Psoas muscle (tissue), 8 donors: ENCODE results near the gene CDKN2AIP. TPM values are rescaled to one million over a fixed set of nuclear protein-coding genes. Genes with fewer than 3 reads are reported as not detected.

Experiments
- ATAC-seq, 4 donors: fragments of 200-7000 bp; cut with Tn5 transposase; one replicate each; pipeline ENCODE4 v1.9.1; 2020; ENCODE audit warnings: moderate library complexity in 3 of 4, mild to moderate bottlenecking in 2 of 4
- DNase-seq, 2 donors: peaks; one replicate each; pipeline ENCODE4 v3.0.0-alpha.2; 2020
- H3K27ac ChIP-seq: fragments of 200-600 bp; one replicate; pipeline ENCODE4 v1.8.0; 2022
- H3K27me3 ChIP-seq, 3 donors: fragments of 200-600 bp in 1 of 3; one replicate each; pipeline versions ENCODE4 v1.6.1 to v1.8.0; 2013 to 2022; ENCODE audit warnings: low read length in 2 of 3, mild to moderate bottlenecking in 2 of 3, moderate library complexity in 1 of 3; ENCODE audit not compliant: insufficient read depth in 3 of 3
- H3K36me3 ChIP-seq, 2 donors: fragments of 200-600 bp in 1 of 2; one replicate each; pipeline versions ENCODE4 v1.6.1 to v1.8.0; 2013 to 2022; ENCODE audit warnings: low read depth in 1 of 2, mild to moderate bottlenecking in 1 of 2, moderate library complexity in 1 of 2; ENCODE audit not compliant: insufficient read depth in 1 of 2
- H3K4me1 ChIP-seq: fragments of 200-600 bp; one replicate; pipeline ENCODE4 v1.8.0; 2022
- H3K4me3 ChIP-seq: fragments of 200-600 bp; one replicate; pipeline ENCODE4 v1.8.0; 2022; ENCODE audit warnings: mild to moderate bottlenecking
- H3K9me3 ChIP-seq: fragments of 200-600 bp; one replicate; pipeline ENCODE4 v1.8.0; 2022
- WGBS, 3 donors: extraction: QIAGEN DNeasy Blood & Tissue Kit; methylation state at CpG; one replicate each; pipeline versions ENCODE4 v1.1.6 to v1.1.7; 2013; 5-methylcytosine and 5-hydroxymethylcytosine counted together
- intact Hi-C, 2 donors: fragments of 100-400 bp; cut with DNase I; formaldehyde crosslinking; loops; one replicate each; pipeline versions ENCODE4 v1.11.0 to v1.14.2; 2022
- polyA plus RNA-seq, 3 donors: library from polyadenylated mRNA; stranded (reverse); fragments of 200-250 nt; gene quantifications; one replicate each; pipeline ENCODE4 v1.2.3, GENCODE V29; 2013
- total RNA-seq, 4 donors: library from RNA; stranded (reverse); fragmentation: NEBNext Ultra II Directional in 2 of 4; extraction: Animal tissue kit (Norgen Biotek cat#: 25700) in 2 of 4; gene quantifications; one replicate each; pipeline versions ENCODE4 v1.2.1 to v1.2.4, GENCODE V29; 2021 to 2023
- TF ChIP-seq, protein P1 (sequence below): fragments of 200-600 bp; IDR thresholded peaks from one replicate; pipeline ENCODE4 v1.8.0; 2022; ENCODE audit warnings: antibody characterized with exemption
- donor health status: healthy with polysubstance abuse.
- donor health status: DM: no; HTN: no; CAD: no; lungs with moderate emphysema.
- donor health status: Bipolar disorder and iron deficiency.
- donor health status: healthy.
- donor health status: DM: yes; HTN: yes; CAD: no.
- donor health status: DM: no; HTN: no; CAD: no.
- donor health status: DM: no; HTN: no; CAD: no.
- donor health status: DM: yes; HTN: yes; CAD: no.

CDKN2AIP gene
- total and polyA plus RNA-seq, 7 donors, result 6.5 to 21.0 (median 8.8) TPM

DNA sequence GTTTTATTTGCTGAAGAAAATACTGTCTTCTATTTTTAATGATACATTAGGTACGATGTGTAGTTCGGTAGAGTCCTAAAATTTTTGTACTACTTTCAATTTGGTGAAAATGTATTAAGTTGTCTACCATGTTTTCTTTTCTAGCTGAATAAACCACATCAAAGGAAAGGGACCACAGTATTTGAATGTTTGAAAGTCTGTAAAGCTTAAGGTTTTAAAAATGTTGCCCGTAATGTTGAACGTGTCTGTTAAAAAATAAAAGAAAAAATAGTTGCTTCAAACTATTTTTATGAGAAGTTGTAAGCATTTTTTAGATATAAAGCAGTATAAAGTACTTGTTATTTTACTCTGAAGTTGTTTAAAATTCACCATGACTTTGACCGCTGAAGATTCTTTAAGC lies 3.2 kb downstream of the CDKN2AIP start:
- H3K36me3 ChIP-seq, result peaks cover 3 to 52% of the 10 kb centered on the region in 2 donors
- H3K4me1 ChIP-seq, result peaks cover 53% of the 10 kb centered on the region

DNA sequence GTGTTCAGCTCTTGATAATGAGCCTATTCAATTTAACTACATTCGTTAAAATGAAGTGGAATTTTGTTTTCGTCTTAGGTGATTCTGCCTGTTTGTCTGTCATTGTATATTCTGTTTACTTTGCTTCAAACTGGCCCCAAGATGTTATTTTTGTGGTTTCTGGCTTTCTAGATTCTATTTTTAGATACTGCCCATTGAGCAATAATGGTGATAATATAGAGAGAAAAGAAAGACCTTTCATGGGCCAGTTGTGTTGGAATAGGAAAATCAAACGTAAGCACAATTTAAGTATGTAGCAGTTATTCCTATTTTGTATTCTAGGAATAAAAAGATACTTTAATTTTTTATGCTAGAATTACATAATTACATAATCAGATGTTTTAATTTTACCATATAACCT lies 4.0 kb downstream of the CDKN2AIP start:
- ATAC-seq (no peak), DNase-seq (no peak)
- TF ChIP-seq, protein P1, sequence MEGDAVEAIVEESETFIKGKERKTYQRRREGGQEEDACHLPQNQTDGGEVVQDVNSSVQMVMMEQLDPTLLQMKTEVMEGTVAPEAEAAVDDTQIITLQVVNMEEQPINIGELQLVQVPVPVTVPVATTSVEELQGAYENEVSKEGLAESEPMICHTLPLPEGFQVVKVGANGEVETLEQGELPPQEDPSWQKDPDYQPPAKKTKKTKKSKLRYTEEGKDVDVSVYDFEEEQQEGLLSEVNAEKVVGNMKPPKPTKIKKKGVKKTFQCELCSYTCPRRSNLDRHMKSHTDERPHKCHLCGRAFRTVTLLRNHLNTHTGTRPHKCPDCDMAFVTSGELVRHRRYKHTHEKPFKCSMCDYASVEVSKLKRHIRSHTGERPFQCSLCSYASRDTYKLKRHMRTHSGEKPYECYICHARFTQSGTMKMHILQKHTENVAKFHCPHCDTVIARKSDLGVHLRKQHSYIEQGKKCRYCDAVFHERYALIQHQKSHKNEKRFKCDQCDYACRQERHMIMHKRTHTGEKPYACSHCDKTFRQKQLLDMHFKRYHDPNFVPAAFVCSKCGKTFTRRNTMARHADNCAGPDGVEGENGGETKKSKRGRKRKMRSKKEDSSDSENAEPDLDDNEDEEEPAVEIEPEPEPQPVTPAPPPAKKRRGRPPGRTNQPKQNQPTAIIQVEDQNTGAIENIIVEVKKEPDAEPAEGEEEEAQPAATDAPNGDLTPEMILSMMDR, result no peak
- Histone ChIP-seq H3K27ac (peak overlapping the region; percentile 28), H3K9me3 (no peaks in the 10 kb centered on the region), H3K27me3 (no peaks in the 10 kb centered on the region), H3K36me3 (peaks cover 3 to 52% of the 10 kb centered on the region in 2 donors), H3K4me1 (peaks cover 47% of the 10 kb centered on the region), H3K4me3 (peak overlapping the region; percentile 1)
- intact Hi-C loops, result no loop called here
- 70 to 80% (median 78%) methylated on average over 3 of the region's 3 CpGs for WGBS, 3 donors

More for the DNA sequence above, 3.2 kb downstream of the CDKN2AIP start:
- WGBS, 3 donors, result 81 to 91% (median 88%) methylated on average over 5 of the region's 5 CpGs
- no peaks in the 10 kb centered on the region for H3K9me3 ChIP-seq
- no peak for ATAC-seq
- H3K27me3 ChIP-seq, result no peaks in the 10 kb centered on the region
- no peak for DNase-seq
- peak overlapping the region; percentile 28 for H3K27ac ChIP-seq
- intact Hi-C loops, result no loop called here
- TF ChIP-seq, protein P1, result no peak
- peak overlapping the region; percentile 1 for H3K4me3 ChIP-seq

DNA sequence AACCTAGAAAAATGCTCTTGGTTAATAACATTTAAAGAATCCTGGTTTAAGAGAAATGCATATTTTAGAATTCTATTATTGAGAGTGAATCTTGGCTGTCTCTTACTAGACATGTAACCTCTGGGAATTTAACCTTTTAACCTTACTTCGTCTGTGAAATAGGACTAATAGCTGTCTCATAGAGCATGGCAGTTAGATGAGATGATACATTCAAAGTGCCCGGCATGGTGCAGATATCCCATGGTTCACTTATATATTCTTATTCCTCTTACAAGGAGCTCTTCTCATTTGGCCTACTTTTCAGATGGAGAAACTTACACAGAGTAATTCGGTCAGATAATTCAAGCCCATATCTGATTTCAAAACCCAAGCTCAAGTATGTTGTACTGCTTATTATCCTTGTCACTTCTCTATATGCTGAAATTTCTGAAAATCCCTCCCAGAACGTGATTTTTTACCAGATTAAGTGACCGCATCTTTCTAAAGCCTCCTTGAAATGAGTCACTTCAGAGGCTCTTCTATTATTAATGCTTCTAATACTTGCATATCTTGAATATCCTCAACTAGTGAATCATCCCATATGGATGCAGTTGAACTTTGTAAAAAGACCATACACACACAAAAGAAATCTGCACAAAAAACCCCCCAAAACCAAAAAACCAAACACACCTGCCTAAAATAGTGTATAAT lies 4.9 kb downstream of the CDKN2AIP start:
- H3K4me1 ChIP-seq, result peaks cover 47% of the 10 kb centered on the region
- peak overlapping the region; percentile 47 for H3K27ac ChIP-seq
- no peak for DNase-seq
- TF ChIP-seq, protein P1, result no peak
- intact Hi-C loops, result no loop called here
- peaks cover 3 to 52% of the 10 kb centered on the region in 2 donors for H3K36me3 ChIP-seq
- no peaks in the 10 kb centered on the region for H3K27me3 ChIP-seq
- H3K4me3 ChIP-seq, result peak overlapping the region; percentile 1
- no peaks in the 10 kb centered on the region for H3K9me3 ChIP-seq
- WGBS, 3 donors, result 53 to 69% (median 56%) methylated on average over 5 of the region's 5 CpGs
- no peak for ATAC-seq

DNA sequence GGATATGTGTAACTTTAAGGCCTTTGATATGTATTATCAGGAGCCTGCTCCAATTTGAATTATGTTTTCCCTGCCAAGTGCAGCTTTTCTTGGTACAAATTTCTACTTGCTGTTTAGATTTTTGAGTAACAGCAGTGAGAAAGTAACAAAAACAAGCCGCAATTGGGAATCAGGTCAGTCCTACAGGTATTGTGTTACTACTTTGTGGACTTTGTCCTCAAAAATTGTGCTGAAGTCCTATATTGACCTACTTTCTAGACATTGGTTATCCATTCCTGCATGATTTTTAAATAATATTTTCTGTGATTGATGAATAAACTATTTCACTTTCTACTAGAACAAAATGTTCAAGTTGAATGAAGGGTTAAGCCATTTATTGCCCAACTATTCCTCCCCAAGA lies 5.7 kb downstream of the CDKN2AIP start:
- Histone ChIP-seq H3K27ac (peak overlapping the region; percentile 47), H3K27me3 (no peaks in the 10 kb centered on the region), H3K4me1 (peaks cover 47% of the 10 kb centered on the region), H3K9me3 (no peaks in the 10 kb centered on the region), H3K36me3 (peaks cover 3 to 52% of the 10 kb centered on the region in 2 donors), H3K4me3 (no peak overlapping the region)
- intact Hi-C loops, result no loop called here
- TF ChIP-seq, protein P1, result no peak
- DNase-seq (no peak), ATAC-seq (no peak)
- WGBS, 3 donors, result 94 to 96% (median 96%) methylated on average over 1 of the region's 1 CpG
